Pancreas (tissue), 10 donors: ENCODE measurements around the gene QKI. TPM values are rescaled to one million over a fixed set of nuclear protein-coding genes. Genes with fewer than 3 reads are reported as not detected.
"Not testable (repeated sequence)": the region's sequence is repeated elsewhere in the genome, so short reads cannot be mapped to it uniquely, and the experiment has no call there.

Experiments
- ATAC-seq, 4 donors: fragments of 200-7000 bp; cut with Tn5 transposase; one replicate each; pipeline versions ENCODE4 v1.8.0 to v1.9.1; 2020; ENCODE audit warnings: mild to moderate bottlenecking in 4 of 4, moderate library complexity in 4 of 4
- DNase-seq, 6 donors: peaks; one replicate each; pipeline ENCODE4 v3.0.0-alpha.2; 2020
- FAIRE-seq: peaks from 2 replicates; lab custom pipeline; 2012; peaks lifted over from hg19 to GRCh38; lab: Jason Lieb, UNC
- H3K27ac ChIP-seq, 4 donors: fragments of 200-600 bp; sonication (generic); 1 replicate in 3 of 4; 2 replicates in 1 of 4; pipeline versions ENCODE4 v1.5.0 to v1.8.0; 2020
- H3K27me3 ChIP-seq, 4 donors: fragments of 200-600 bp; one replicate each; pipeline ENCODE4 v1.8.0; 2021
- H3K36me3 ChIP-seq, 3 donors: fragments of 200-600 bp; sonication (generic) in 1 of 3; one replicate each; pipeline versions ENCODE4 v1.5.0 to v1.8.0; 2020 to 2021
- H3K4me1 ChIP-seq, 3 donors: fragments of 200-600 bp; one replicate each; pipeline ENCODE4 v1.8.0; 2021
- H3K4me3 ChIP-seq, 4 donors: fragments of 200-600 bp; sonication (generic) in 2 of 4; one replicate each; pipeline versions ENCODE4 v1.5.0 to v1.8.0; 2020 to 2021
- H3K9me3 ChIP-seq, 4 donors: fragments of 200-600 bp; one replicate each; pipeline ENCODE4 v1.8.0; 2021
- CTCF ChIP-seq, 4 donors: fragments of 200-600 bp; sonication (generic) in 3 of 4; IDR thresholded peaks; one replicate each; pipeline versions ENCODE4 v1.5.0 to v1.8.0; 2021; ENCODE audit warnings: antibody characterized with exemption in 4 of 4
- WGBS, 2 donors: extraction: QIAGEN DNeasy Blood & Tissue Kit; methylation state at CpG; one replicate each; pipeline ENCODE4 v1.1.7; 2013; 5-methylcytosine and 5-hydroxymethylcytosine counted together
- intact Hi-C, 3 donors: fragments of 100-400 bp; cut with DNase I; formaldehyde crosslinking; loops; one replicate each; pipeline versions ENCODE4 v1.11.1 to v1.14.2; 2022
- polyA plus RNA-seq, 2 donors: library from polyadenylated mRNA; stranded (reverse); fragments of 200-250 nt; gene quantifications; one replicate each; pipeline ENCODE4 v1.2.3, GENCODE V29; 2013
- total RNA-seq, 6 donors: library from RNA; stranded (reverse); fragmentation: NEBNext Ultra II Directional in 4 of 6; extraction: Animal tissue kit (Norgen Biotek cat#: 25700) in 4 of 6; gene quantifications; one replicate each; pipeline versions ENCODE4 v1.2.1 to v1.2.4, GENCODE V29; 2021 to 2023
- donor health status: healthy with polysubstance abuse.
- donor health status: DM: no; HTN: no; CAD: no; lungs with moderate emphysema.
- donor health status: DM: no; HTN: no; CAD: no.
- donor health status: control.
- donor health status: control.
- donor health status: Bipolar disorder and iron deficiency.
- donor health status: DM: yes; HTN: yes; CAD: no.
- donor health status: DM: no; HTN: no; CAD: no.
- donor health status: DM: no; HTN: no; CAD: no.
- donor health status: DM: yes; HTN: yes; CAD: no.

Gene QKI
- total and polyA plus RNA-seq, 8 donors, result 9.0 to 52.6 (median 21.6) TPM

DNA sequence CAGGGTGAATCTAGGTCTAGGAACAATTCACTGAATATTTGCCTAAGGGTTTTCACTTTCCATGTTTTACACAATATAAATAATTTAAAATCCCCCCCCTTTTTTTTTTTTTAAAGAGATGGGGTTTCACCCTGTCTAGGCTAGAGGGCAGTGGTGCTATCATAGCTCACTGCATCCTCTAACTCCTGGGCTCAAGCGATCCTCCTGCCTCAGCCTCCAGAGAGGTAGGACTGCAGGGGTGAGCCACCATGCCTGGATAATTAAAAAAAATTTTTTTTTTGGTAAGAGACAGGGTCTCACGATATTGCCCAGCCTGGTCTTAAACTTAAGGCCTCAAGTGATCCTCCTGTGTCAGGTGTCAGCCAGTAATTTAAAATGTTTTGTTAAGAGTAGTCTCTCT is 17.8 kb downstream of the QKI start:
- no peaks in the 10 kb centered on the region for H3K27me3 ChIP-seq
- H3K4me3 ChIP-seq, result no peak overlapping the region
- 85 to 91% methylated on average over 2 of the region's 2 CpGs for WGBS, 2 donors
- peaks cover 22 to 33% (median 31%) of the 10 kb centered on the region in 3 donors for H3K4me1 ChIP-seq
- TF ChIP-seq CTCF (IDR thresholded peaks at IDR 0.05), result no peak
- no peaks in the 10 kb centered on the region for H3K36me3 ChIP-seq
- no peaks in the 10 kb centered on the region for H3K9me3 ChIP-seq
- ATAC-seq, result no peak
- DNase-seq, result no peak
- no peak for FAIRE-seq
- intact Hi-C loops, result loop anchor here in 1 of 3 donors (10.0 kb wide), 1 partner anchor 123 kb away; no protein-coding TSS in a partner anchor
- no peak overlapping the region for H3K27ac ChIP-seq

- H3K27ac ChIP-seq, FAIRE-seq, DNase-seq, ATAC-seq, H3K27me3 ChIP-seq, H3K9me3 ChIP-seq, H3K36me3 ChIP-seq, H3K4me3 ChIP-seq: not testable (repeated sequence)
- intact Hi-C loops, result loop anchor here in 1 of 3 donors (10.0 kb wide), 1 partner anchor 121 kb away; no protein-coding TSS in a partner anchor
- peaks cover 19 to 37% (median 31%) of the 10 kb centered on the region in 3 donors for H3K4me1 ChIP-seq
- 95 to 96% methylated on average over 9 of the region's 9 CpGs for WGBS, 2 donors
Observed at GRCh38 chr6:163433486-163433885, 19.0 kb downstream of the QKI start.

DNA sequence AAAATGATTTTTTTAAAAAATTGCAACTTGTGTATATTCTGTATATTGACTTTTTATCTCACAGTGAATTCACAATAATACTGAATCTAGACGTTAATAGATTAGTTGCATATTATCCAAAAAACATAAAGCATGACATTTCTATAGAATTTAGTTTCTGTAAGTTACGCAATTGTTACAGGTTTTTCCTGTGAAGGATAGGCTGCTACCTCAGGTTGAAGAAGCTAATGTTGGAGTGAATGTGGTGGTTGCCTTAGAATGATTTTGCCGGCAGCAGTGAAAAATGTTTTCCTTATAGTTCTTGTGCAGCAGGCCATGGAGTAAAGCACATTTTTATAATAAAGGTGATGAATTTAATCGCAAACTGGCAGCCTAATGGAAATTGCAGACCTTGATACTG is 20.5 kb downstream of the QKI start:
- FAIRE-seq, result no peak
- H3K4me1 ChIP-seq, result peaks cover 7 to 31% (median 24%) of the 10 kb centered on the region in 3 donors
- ATAC-seq, result no peak
- no peak overlapping the region for H3K4me3 ChIP-seq
- H3K27ac ChIP-seq, result no peak overlapping the region
- intact Hi-C loops, result loop anchor here in 1 of 3 donors (10.0 kb wide), 1 partner anchor 120 kb away; no protein-coding TSS in a partner anchor
- 77 to 82% methylated on average over 4 of the region's 4 CpGs for WGBS, 2 donors
- no peak for TF ChIP-seq CTCF (IDR thresholded peaks at IDR 0.05)
- H3K27me3 ChIP-seq, result no peaks in the 10 kb centered on the region
- no peak for DNase-seq
- no peaks in the 10 kb centered on the region for H3K36me3 ChIP-seq
- no peaks in the 10 kb centered on the region for H3K9me3 ChIP-seq

- no peaks in the 10 kb centered on the region for H3K27me3 ChIP-seq
- DNase-seq (no peak), ATAC-seq (no peak), FAIRE-seq (no peak)
- H3K4me1 ChIP-seq, result peaks cover 13 to 36% (median 25%) of the 10 kb centered on the region in 3 donors
- no peaks in the 10 kb centered on the region for H3K9me3 ChIP-seq
- no peak for TF ChIP-seq CTCF (IDR thresholded peaks at IDR 0.05)
- WGBS, 2 donors, result 82 to 86% methylated on average over 3 of the region's 3 CpGs
- H3K27ac ChIP-seq, result no peak overlapping the region
- intact Hi-C loops, result loop anchor here in 1 of 3 donors (10.0 kb wide), 1 partner anchor 118 kb away; no protein-coding TSS in a partner anchor
- no peaks in the 10 kb centered on the region for H3K36me3 ChIP-seq
- H3K4me3 ChIP-seq, result no peak overlapping the region
Observed at GRCh38 chr6:163436843-163437242, 22.3 kb downstream of the QKI start.

DNA sequence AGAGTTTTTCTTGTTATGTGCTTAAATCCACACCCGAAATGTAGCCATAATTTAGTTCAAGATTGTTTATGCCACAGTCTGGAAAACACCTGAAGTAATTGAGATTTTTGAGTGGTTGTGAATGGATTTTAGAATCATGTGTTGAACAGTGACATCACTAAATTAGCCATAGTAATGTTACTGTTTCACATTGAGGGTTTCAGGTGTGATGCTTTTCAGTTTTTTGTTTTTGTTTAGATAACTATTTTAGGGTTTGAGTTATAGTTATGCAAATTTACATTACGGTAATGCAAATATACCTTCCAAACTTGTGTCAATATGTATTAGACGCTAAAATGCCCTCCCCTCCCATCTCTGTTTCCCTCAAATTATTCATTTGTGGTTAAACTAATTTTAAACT is 22.9 kb downstream of the QKI start:
- Histone ChIP-seq H3K4me3 (no peak overlapping the region), H3K27me3 (no peaks in the 10 kb centered on the region), H3K9me3 (no peaks in the 10 kb centered on the region), H3K4me1 (peaks cover 13 to 33% (median 24%) of the 10 kb centered on the region in 3 donors), H3K27ac (no peak overlapping the region), H3K36me3 (no peaks in the 10 kb centered on the region)
- intact Hi-C loops, result loop anchor here in 1 of 3 donors (10.0 kb wide), 1 partner anchor 117 kb away; no protein-coding TSS in a partner anchor
- FAIRE-seq (no peak), ATAC-seq (no peak), DNase-seq (no peak)
- WGBS, 2 donors, result 44 to 53% methylated on average over 3 of the region's 3 CpGs
- no peak for TF ChIP-seq CTCF (IDR thresholded peaks at IDR 0.05)
